T follicular helper cell (primary cell): ENCODE results near the gene DNAH14.

Experiments used
- DNase-seq: peaks from one replicate; pipeline ENCODE4 v3.0.0-alpha.2; 2020; ENCODE audit warnings: low read depth

The DNAH14 gene

DNA sequence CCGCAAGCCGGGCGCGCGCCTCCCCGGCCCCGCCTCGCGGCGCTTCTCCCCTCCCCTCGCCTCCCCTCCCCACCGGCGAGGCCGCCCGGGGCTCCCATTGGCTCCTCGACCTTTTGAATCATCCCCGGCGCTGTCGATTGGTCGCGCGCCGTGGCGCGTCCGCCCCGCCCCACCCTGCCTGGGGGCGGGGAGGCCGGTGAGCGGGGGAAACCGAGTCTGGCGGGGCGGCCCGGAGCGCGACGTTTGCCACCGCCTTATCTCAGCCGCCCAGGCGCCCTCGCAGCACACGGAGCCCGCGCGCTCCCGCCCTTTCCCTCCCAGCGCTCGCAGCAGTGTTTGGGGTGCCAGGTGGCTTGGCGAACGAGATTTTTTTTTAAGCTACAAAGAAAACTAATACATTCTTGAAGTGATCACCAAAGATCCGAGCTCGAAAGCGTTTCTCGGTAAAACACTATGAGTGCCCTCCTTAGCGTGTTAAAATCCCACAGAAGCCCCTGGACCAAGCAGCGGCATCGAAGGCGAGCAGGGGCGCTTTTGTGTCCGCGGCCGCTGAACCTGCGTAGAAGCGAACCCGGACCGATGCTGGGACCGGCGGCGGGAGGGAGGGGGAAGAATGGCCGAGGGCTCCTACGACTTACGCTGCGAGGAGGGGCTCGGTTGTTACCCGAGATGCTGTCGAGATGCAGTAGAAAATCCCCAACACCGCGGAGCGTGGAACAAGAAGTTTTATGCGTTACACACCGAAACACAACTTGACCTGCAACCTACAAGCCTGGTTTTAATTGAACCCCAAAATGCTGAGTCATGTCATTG lies 498.8 kb downstream of the DNAH14 start:
- DNase-seq: peak; percentile 86

DNA sequence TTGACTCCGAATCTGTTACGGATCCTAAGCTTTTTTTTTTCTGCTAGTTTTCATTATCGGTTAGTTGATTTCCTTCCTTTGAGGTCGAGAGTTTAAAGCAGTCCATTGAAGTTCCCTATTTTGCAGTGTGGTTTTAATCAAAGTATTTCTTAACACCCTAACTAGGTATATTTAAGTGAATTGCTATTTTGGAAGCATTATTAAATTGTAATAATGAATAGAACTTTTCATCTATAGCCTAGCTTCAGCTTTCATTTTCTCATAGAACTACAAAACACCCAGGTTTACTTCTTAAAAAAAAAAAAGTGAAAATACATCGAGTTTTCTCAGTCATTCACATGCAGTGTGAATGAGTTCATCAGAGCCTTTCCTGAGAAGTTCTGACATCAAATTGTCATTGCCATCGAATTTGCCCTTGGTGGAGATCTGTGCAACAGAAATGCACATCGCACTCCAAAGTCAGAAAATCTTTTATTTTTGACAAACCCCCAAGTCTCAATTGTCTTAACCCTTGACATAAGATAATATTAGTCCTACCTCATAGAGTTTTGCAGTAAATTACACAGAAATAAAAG lies 499.5 kb downstream of the DNAH14 start:
- no peak for DNase-seq

DNA sequence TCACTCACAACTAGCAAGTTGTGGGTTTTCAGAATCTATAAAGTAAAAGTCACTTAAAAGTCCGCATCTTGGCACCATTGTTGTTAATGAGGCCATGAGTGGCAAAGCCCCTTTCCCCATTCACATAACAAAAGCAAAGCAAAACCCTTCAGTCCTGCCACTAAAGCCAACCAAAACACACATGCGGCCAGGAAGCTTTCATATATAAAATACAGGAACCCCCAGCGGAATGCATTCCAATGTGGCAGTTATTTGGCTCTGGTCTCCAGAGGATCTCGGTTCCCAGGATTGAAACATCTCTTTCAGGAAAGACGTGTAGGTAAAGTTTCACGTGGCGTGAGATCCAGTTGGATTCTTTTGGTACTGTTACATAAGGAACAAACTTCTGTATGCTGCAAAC lies 500.8 kb downstream of the DNAH14 start:
- DNase-seq: no peak

DNA sequence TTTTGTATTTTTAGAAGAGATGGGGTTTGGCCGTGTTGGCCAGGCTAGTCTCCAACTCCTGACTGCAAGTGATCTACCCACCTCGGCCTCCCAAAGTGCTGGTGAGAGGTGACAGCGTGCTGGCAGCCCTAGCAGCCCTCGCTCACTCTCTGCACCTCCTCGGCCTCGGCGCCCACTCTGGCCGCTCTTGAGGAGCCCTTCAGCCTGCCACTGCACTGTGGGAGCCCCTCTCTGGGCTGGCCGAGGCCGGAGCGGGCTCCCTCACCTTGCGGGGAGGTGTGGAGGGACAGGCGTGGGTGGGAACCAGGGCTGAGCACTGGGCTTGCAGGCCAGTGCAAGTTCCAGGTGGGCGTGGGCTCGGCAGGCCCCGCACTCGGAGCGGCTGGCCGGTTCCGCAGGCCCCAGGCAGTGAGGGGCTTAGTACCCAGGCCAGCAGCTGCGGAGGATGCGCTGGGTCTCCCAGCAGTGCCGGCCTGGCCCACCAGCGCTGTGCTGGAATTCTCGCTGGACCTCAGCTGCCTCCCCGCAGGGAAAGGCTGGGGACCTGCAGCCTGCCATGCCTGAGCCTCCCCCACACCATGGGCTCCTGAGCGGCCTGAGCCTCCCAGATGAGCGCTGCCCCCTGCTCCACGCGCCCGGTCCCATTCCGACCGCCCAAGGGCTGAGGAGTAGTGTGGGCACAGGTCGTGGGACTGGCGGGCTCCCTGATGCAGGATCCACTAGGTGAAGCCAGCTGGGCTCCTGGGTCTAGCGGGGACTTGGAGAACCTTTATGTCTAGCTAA lies 501.8 kb downstream of the DNAH14 start:
- no peak for DNase-seq

DNA sequence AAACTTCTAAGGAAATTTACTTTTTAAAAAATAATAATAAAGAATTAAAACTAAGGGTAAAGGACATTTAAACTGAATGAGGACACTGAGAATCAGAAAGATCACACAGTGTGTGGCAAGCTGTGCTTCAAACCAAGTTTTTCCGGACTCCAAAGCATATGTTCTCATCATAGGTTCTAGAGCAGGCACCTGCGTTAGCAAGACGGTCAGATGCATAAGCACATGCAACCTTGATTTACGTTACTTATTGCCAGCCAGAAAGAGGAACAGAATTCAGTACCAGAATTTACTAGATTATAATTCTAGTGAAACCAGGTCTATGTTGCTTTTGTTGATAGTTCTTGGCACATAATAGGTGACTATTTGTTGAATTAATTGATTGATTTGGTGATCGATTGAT lies 504.6 kb downstream of the DNAH14 start:
- no peak for DNase-seq

DNA sequence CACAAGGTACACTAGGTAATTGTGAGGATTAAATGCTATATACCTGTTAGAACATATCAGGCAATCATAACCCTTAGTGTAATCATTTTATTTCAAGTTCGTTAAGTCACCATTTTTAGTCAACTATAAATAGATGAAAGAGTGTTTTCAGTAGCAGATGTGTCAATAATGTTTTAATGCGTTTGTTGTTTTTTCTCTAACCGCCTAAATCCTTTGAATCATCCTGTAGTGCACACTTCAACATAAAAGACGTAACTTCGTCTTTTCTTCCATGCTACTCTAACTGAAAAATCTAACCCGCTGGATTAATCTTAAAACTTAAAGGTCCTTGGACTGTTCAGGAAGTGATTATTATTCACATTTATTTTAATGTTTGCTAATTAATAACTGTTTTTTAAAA lies 505.6 kb downstream of the DNAH14 start:
- no peak for DNase-seq

DNA sequence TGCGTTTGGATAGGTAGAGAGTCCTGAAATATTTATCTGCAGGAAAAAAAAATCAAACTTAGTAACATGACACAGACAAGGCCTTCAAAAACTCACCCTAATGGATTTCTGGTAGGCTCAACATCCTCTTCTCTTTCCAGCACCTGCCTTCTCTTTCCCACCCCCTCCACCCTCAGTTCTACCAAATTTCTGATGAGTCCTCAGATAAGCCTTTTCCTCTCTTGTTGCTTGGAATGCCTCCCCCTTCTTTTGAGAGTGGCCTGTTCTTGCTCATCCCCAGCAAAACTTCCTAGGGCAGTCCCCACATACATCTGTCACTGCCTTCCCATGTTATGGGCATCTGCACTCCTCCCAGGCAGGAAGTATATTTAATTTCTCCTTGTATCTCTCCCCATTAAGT lies 506.0 kb downstream of the DNAH14 start:
- no peak for DNase-seq

DNA sequence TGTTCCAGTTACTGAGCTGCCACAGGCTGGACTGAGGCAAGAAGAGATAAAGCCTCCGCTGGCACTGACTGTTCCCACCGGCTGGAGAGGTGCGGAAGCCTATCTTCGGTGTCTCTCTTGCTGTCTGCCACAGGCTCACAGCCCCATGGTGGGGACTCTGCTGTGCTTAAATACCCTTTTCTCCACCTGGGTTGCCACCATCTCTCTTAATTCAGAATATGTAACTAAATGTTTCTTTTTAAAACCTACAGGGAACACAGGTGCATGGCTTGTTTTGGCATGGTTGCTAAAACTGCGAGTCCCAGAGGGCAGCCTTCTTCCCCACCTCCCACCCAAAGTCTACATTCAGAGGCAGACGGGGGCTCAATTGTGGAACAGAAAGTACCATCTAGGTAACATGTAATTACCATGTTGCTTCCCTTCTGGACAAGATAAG lies 506.5 kb downstream of the DNAH14 start:
- DNase-seq: no peak

DNA sequence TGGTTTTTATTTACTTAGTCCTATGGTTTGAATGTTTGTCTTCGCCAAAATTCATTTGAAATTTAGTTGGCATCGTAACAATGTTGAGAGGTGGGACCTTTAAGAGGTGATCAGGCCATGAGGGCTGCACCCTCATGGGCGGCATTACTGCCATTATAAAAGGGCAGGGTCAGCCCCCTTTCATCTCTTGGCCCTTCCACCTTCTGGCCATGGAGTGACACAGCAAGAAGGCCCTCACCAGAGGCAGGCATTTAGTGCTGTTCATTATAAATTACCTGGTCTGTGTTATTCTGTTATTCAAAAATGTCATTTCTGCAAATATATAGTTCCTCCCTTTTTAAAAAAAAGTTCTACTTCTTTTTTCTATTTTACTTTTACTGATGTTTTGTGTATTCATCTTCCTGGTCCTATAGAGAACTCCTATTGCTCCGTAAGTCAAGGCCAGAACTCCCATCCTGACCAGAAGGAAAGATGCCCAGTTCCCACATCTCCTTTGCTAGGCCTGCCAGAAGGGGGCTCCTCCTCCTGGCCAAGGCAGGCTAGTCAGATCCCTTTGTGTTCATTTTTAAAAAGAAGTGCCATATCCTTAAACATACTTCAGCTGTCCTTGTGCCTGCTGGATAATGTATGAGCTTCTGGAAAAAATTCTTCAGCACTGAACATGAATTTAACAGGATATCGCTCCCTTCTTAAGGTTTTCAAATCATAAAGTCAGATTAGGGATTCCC lies 508.4 kb downstream of the DNAH14 start:
- no peak for DNase-seq

DNA sequence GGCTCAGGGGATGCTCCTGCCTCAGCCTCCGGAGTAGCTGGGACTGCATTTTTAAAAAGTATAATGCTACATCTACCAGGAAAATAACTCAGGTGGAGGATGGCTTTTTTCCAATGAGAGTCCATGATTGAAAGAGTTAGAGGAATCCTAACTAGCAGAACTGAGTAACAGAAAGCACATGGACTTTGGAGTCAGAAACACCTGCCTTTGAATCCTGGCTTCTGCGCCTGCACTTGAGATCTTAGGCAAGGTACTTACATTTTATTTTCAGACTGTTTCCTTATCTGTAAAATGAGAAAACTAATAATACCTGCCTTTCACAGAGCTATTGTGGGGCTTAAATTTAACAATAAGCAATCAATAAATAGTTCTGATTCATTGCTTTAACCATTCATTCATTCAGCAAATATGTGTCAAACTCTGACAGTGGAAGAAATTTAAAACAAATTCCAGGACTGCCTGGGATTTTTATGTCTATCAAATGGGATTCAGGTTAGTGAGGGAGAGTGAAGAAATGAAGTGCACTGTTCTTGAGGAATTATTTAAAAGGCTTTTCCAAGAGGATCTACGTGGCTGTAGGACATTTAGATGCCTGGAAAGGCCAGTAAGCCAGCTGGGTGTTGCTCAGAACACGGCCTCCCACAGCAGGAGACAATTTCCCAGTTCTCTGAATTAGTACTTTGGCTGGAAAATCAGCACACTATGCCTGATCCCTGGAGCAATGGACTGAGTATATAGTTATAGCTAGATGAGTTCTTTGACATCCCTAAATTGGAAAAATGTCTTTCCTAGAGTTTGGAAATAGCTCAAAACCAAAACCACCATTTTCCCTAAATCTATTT lies 511.1 kb downstream of the DNAH14 start:
- DNase-seq: no peak

DNA sequence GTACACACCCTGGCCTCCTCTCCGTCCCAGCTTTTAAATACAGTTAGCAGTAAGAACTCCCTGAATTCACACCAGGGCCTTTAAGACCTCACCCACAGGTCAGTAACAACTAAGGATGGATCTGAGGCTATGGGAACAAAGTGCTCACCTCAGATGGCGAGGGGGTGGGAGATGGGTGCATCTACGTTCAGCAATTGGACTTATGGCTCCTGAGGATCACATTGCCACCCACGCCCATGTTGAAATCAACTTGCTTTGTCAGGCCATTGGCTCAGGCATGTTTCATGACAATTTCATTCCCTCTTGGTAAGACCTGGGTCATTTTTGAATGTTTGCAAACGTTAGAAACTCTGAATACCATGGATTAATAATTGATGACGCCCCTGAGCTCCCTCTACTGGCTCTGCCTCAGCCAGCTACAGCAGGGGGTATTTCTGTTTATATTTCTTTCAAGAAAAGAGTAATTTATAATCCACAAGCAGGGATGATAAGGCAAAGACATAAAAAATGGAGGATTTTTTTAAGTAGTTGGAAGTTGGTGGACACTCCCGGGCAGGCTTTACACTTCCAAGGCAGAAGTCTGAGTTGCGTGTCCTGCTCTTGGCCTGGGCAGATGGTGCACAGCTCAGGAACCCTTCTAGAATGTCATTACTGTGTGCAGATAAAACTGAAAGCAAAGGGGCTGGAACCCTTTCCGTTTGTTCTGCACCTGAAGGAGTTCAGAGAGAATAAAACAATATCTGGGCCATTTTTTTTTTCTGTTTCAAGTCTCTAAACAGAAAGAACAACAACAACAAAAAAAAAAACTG lies 512.0 kb downstream of the DNAH14 start:
- no peak for DNase-seq

DNA sequence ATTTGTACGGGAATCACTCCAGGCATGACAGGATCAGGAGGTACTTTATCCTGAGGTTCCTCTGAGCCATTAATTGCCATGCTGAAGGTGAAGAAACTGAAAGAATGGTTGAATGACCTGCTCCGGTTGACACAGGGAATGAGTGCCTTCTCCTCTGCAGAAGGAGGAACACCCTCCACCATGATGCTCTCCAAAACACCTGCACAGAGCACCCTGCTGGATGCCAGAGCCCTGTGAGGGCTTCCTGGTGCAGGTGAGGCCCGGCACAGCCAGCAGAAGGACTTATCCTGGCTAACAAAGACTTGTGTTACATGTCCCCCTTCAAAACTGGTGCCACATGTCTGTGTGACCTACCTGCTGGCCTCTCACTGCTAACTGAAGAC lies 512.6 kb downstream of the DNAH14 start:
- no peak for DNase-seq

DNA sequence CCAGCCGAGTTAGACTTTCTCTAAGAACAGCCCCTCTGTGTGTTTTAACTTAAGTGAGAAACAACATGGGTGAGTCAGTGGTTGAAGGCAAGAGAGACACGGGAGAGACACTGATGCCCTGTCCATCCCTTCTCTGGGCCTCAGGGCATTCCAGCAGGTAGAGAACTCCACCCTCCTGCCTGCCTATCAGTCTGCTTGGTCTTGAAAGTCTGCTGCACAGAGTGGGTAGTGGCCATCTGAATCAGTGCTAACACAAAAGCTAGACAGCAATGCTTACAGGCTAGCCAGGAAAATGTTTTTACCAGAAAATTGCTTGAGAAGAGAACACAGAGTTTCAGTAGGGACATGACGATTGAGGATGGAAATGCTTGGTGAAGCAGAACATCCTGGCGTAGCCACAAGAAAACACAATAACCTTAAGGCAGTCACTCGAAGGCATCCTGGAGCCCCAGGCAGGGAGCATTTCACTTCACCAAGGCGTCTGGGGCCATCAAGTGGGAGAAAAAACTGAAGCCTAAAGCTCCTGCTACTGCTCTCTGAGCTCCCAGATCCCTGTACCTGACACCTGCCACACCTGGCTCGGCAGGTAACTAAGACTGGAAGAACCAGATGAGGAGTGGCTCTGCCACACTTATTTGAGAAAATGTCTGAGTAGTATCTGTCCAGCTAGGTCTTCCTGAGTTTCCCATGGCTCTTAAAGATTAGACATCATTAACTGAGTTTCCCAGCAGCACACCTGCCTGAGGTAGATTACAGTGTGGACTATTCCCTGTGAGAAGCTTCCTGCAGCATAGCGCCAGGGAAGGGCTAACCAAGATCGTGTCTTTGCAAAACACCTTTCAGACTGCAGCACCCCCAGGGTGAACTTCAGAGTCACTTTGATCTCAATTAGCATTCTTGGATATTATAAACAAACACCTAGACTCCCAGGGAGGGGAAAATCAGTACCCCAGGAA lies 516.4 kb downstream of the DNAH14 start:
- no peak for DNase-seq

DNA sequence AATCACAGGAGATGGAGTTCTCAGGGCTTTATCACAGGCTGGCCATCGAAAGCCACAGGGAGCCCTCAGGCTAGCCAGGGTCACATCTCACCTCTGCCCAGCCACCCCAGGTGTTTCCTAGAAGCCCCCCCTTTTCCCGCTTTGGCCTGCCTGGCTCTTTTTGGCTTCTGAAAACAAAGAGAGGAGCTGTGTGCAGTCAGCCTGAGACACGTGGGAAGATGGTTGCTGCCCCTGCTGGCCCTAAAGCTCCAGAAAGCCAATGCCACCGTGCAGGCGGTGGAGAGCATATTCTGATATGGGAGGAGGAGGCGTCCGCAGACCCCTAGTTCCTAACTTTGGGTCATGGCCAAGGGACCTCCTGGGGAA lies 517.1 kb downstream of the DNAH14 start:
- no peak for DNase-seq

DNA sequence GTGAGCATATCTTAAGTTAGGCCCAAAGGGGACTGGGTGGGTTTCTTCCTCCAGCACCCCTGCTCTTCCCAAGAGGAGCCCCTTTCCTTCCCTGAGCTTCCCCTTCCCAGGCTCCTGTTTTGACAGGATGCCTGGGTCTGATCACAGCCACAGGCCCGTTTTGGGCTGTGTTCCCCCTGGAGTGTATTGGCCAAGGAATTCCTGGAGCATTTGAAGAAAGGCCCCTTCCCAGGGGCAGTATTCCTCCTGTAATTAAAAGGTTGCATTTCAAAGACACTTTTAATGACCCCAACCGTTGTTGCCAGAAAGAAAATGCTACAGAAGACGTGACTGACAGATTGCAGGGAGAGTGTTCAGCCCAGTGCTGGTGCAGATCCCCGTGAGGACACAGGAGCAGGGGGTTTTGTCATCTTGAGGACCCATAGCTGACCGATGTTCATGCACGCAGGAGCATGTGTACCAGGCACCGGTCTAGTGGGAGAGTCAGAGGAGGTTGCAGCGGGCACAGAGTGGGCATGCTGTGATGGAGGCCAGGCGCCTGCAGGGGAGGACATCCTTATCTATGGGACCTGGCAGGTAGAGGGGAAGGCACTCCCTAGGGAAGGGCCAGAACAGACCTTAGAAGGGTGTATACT lies 517.6 kb downstream of the DNAH14 start:
- no peak for DNase-seq

DNA sequence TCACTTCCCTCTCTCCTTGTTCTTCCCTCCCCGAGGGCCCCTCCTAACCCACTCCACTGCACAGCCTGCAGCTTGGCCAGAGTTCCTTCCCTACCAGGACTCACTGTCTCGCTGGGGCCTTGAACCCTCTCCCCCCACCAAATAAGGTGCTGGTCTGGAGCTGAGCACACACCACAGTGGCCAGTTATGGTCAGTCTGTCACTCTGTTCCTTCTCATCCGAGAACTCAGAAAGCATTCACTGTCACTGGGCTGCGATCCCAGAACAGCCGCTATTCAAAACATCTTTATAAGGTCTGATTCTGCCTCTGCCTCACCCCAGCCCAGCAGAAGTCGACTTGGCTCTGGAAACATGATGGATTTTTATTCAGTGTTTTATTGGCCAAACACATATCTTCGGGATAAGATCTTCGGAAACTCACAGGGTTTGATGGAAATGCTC lies 518.2 kb downstream of the DNAH14 start:
- DNase-seq: no peak

DNA sequence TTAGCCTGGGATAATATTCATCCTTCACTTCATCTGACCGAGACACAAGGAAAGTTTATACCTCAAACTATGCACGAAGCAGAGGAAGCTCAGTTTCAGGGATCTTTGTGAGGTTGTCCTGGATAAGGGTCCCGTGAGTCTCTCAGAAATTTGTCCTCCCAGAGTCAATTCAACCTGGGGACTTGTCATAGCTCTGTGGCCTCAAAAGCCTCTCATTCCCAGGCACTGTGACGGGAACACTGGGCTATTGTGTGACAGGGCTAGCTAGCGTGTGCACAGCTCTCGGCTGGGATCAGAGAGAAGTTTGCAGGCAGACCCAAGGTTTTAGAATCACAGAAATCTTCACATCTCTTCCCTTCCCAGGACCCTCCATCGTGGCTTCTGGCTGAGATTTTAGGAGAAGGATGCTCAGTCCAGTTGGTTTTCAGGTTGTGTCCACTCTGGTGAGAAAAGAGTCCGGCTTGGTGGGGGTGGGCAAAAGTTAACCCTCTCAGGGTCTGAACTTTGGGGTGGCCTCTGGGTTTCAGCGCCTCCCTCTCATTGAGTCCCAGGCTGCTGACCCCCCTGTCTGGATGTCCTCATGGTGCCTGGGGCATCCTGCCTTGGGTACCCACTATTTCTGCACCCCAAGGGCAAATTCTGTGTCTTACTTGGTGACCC lies 518.8 kb downstream of the DNAH14 start:
- no peak for DNase-seq
